ENCODE results near the gene GUCY2C.

DNA sequence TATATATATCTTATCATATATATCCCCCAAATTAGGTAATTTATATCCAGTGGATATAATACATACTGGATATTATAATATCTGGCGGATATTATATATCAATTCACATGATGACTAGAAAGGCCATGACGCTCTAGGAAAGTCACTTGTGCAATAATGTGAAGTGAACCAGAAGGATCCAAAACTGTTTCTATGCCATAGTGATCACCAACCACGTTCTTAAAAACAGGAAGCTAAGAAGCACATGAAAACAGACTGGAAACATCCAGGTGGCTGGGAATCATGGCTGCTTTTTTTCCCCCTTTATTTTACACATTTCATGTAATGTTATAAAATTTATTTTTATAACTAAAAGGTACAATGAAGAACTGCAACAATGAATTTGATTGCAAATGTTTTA, 1.4 kb downstream of the GUCY2C start:
- TF ChIP-seq, protein P1, sequence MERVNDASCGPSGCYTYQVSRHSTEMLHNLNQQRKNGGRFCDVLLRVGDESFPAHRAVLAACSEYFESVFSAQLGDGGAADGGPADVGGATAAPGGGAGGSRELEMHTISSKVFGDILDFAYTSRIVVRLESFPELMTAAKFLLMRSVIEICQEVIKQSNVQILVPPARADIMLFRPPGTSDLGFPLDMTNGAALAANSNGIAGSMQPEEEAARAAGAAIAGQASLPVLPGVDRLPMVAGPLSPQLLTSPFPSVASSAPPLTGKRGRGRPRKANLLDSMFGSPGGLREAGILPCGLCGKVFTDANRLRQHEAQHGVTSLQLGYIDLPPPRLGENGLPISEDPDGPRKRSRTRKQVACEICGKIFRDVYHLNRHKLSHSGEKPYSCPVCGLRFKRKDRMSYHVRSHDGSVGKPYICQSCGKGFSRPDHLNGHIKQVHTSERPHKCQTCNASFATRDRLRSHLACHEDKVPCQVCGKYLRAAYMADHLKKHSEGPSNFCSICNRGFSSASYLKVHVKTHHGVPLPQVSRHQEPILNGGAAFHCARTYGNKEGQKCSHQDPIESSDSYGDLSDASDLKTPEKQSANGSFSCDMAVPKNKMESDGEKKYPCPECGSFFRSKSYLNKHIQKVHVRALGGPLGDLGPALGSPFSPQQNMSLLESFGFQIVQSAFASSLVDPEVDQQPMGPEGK (CRISPR knock-in tag; IDR thresholded peaks at IDR 0.05; ENCODE audit: borderline replicate concordance) = no peak
- TF ChIP-seq, protein P2, sequence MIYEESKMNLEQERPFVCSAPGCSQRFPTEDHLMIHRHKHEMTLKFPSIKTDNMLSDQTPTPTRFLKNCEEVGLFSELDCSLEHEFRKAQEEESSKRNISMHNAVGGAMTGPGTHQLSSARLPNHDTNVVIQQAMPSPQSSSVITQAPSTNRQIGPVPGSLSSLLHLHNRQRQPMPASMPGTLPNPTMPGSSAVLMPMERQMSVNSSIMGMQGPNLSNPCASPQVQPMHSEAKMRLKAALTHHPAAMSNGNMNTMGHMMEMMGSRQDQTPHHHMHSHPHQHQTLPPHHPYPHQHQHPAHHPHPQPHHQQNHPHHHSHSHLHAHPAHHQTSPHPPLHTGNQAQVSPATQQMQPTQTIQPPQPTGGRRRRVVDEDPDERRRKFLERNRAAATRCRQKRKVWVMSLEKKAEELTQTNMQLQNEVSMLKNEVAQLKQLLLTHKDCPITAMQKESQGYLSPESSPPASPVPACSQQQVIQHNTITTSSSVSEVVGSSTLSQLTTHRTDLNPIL (CRISPR knock-in tag; IDR thresholded peaks at IDR 0.05; ENCODE audit: low read depth) = no peak
- TF ChIP-seq ARNTL (CRISPR knock-in tag; IDR thresholded peaks at IDR 0.05; ENCODE audit: borderline replicate concordance, low read depth) (no peak), RARB (CRISPR knock-in tag; IDR thresholded peaks at IDR 0.05) (no peak), GLIS3 (CRISPR knock-in tag; IDR thresholded peaks at IDR 0.05) (no peak), TOX (CRISPR knock-in tag; IDR thresholded peaks at IDR 0.05; ENCODE audit: borderline replicate concordance) (no peak)
